GM12878 (cell line): Measurements from ENCODE around the gene PTK7.

ENCODE experiments used
- CTCF ChIP-seq, 3 experiments: IDR thresholded peaks in 2 of 3; conservative IDR thresholded peaks in 1 of 3; 2 replicates each; pipeline ENCODE4 v1.5.1; 2011; ENCODE audit warnings: low read depth in 3 of 3, low read length in 3 of 3, mild to moderate bottlenecking in 3 of 3, control low read depth in 2 of 3, moderate library complexity in 2 of 3, inconsistent platforms in 1 of 3, mixed read lengths in 1 of 3; ENCODE audit not compliant: control insufficient read depth in 2 of 3, insufficient read depth in 1 of 3; ENCODE audit errors: extremely low read depth in 1 of 3
- ESRRA ChIP-seq: IDR thresholded peaks from 2 replicates; pipeline ENCODE4 v1.6.1; 2012; ENCODE audit warnings: mild to moderate bottlenecking, low read length, improper control_type of control experiment
- POLR2A ChIP-seq: IDR thresholded peaks from 2 replicates; pipeline ENCODE4 v1.6.1; 2011; ENCODE audit warnings: low read depth, mild to moderate bottlenecking, low read length
- RAD21 ChIP-seq: IDR thresholded peaks from 2 replicates; pipeline ENCODE4 v1.6.1; 2011; ENCODE audit warnings: mild to moderate bottlenecking, low read depth, low read length, moderate library complexity; ENCODE audit not compliant: insufficient read depth
- SMC3 ChIP-seq: IDR thresholded peaks from 2 replicates; pipeline ENCODE4 v1.6.1; 2011; ENCODE audit warnings: low read length, improper control_type of control experiment, borderline replicate concordance
- USF2 ChIP-seq: IDR thresholded peaks from 2 replicates; pipeline ENCODE4 v1.6.1; 2011; ENCODE audit warnings: low read depth, low read length, improper control_type of control experiment, borderline replicate concordance
- YY1 ChIP-seq: IDR thresholded peaks from 2 replicates; pipeline ENCODE4 v1.6.1; 2011; ENCODE audit warnings: low read depth, mild to moderate bottlenecking, low read length

- TF ChIP-seq YY1 (no peak), SMC3 (no peak), CTCF (IDR thresholded peaks at IDR 0.05 in 2 of 3, conservative IDR thresholded peaks at IDR 0.05 in 1 of 3; ENCODE audit: control insufficient read depth in 2 of 3, extremely low read depth in 1 of 3, insufficient read depth in 1 of 3, low read depth in 3 of 3, low read length in 3 of 3) (no peak), ESRRA (no peak), USF2 (no peak), POLR2A (no peak), RAD21 (no peak)
Observed at GRCh38 chr6:43127180-43127579, 51.1 kb downstream of the PTK7 start.
